Measurements from ENCODE around the gene UNC5C.

Gene UNC5C

GRCh38 chr4:95524729-95525128 is 24.0 kb downstream of the UNC5C start:
- ATAC-seq (ENCODE audit: low read depth): no peak

GRCh38 chr4:95524184-95524583 is 24.6 kb downstream of the UNC5C start:
- no peaks in the 10 kb centered on the region for H3K9me3 ChIP-seq (ENCODE audit: severe bottlenecking)
- H3K27me3 ChIP-seq (ENCODE audit: insufficient read depth, poor library complexity, severe bottlenecking): no peaks in the 10 kb centered on the region
- H3K4me1 ChIP-seq (ENCODE audit: insufficient read depth, poor library complexity, severe bottlenecking): no peaks in the 10 kb centered on the region
- DNase-seq (ENCODE audit: low spot score) (no peak), ATAC-seq (ENCODE audit: low read depth) (no peak)
- TF ChIP-seq CTCF (IDR thresholded peaks at IDR 0.05; ENCODE audit: poor library complexity, severe bottlenecking): no peak
- H3K4me3 ChIP-seq (ENCODE audit: severe bottlenecking): no peak overlapping the region
- no peak overlapping the region for H3K27ac ChIP-seq (ENCODE audit: poor library complexity, severe bottlenecking)
- no peaks in the 10 kb centered on the region for H3K36me3 ChIP-seq (ENCODE audit: low read depth)

More at GRCh38 chr4:95524729-95525128, 24.0 kb downstream of the UNC5C start:
- no peaks in the 10 kb centered on the region for H3K27me3 ChIP-seq (ENCODE audit: insufficient read depth, poor library complexity, severe bottlenecking)
- no peak for DNase-seq (ENCODE audit: low spot score)
- H3K27ac ChIP-seq (ENCODE audit: poor library complexity, severe bottlenecking): no peak overlapping the region
- no peaks in the 10 kb centered on the region for H3K4me1 ChIP-seq (ENCODE audit: insufficient read depth, poor library complexity, severe bottlenecking)
- no peak for TF ChIP-seq CTCF (IDR thresholded peaks at IDR 0.05; ENCODE audit: poor library complexity, severe bottlenecking)
- no peaks in the 10 kb centered on the region for H3K36me3 ChIP-seq (ENCODE audit: low read depth)
- no peaks in the 10 kb centered on the region for H3K9me3 ChIP-seq (ENCODE audit: severe bottlenecking)
- H3K4me3 ChIP-seq (ENCODE audit: severe bottlenecking): no peak overlapping the region

GRCh38 chr4:95522682-95523530 is 25.9 kb downstream of the UNC5C start:
- Histone ChIP-seq H3K36me3 (ENCODE audit: low read depth) (no peaks in the 10 kb centered on the region), H3K9me3 (ENCODE audit: severe bottlenecking) (no peaks in the 10 kb centered on the region), H3K4me3 (ENCODE audit: severe bottlenecking) (no peak overlapping the region), H3K27me3 (ENCODE audit: insufficient read depth, poor library complexity, severe bottlenecking) (no peaks in the 10 kb centered on the region), H3K27ac (ENCODE audit: poor library complexity, severe bottlenecking) (no peak overlapping the region), H3K4me1 (ENCODE audit: insufficient read depth, poor library complexity, severe bottlenecking) (no peaks in the 10 kb centered on the region)
- ATAC-seq (ENCODE audit: low read depth) (no peak; the same call in 2 of the 3 replicates), DNase-seq (ENCODE audit: low spot score) (no peak)
- TF ChIP-seq CTCF (IDR thresholded peaks at IDR 0.05; ENCODE audit: poor library complexity, severe bottlenecking): no peak

GRCh38 chr4:95517576-95518345 is 31.0 kb downstream of the UNC5C start:
- DNase-seq (ENCODE audit: low spot score): no peak
- no peak overlapping the region for H3K4me3 ChIP-seq (ENCODE audit: severe bottlenecking)
- H3K27me3 ChIP-seq (ENCODE audit: insufficient read depth, poor library complexity, severe bottlenecking): no peaks in the 10 kb centered on the region
- ATAC-seq (ENCODE audit: low read depth): no peak
- H3K9me3 ChIP-seq (ENCODE audit: severe bottlenecking): no peaks in the 10 kb centered on the region
- H3K4me1 ChIP-seq (ENCODE audit: insufficient read depth, poor library complexity, severe bottlenecking): no peaks in the 10 kb centered on the region
- no peak overlapping the region for H3K27ac ChIP-seq (ENCODE audit: poor library complexity, severe bottlenecking)
- TF ChIP-seq CTCF (IDR thresholded peaks at IDR 0.05; ENCODE audit: poor library complexity, severe bottlenecking): no peak
- H3K36me3 ChIP-seq (ENCODE audit: low read depth): no peaks in the 10 kb centered on the region
